Tibial nerve (tissue), 3 donors: ENCODE data around the gene TMED3.

Source experiments
- POLR2A ChIP-seq, 2 donors: fragments of 450-650 bp; IDR thresholded peaks; one replicate each; pipeline ENCODE4 v1.6.1; 2017; ENCODE audit warnings: antibody characterized with exemption in 2 of 2, mild to moderate bottlenecking in 2 of 2, moderate library complexity in 2 of 2
- TF ChIP-seq, protein P1 (sequence below), 5 experiments: fragments of 200-600 bp in 3 of 5; fragments of 450-650 bp in 2 of 5; sonication (generic) in 3 of 5; IDR thresholded peaks; one replicate each; pipeline ENCODE4 v1.5.1; 2016 to 2019; ENCODE audit warnings: antibody characterized with exemption in 5 of 5, mild to moderate bottlenecking in 3 of 5, moderate library complexity in 2 of 5

DNA sequence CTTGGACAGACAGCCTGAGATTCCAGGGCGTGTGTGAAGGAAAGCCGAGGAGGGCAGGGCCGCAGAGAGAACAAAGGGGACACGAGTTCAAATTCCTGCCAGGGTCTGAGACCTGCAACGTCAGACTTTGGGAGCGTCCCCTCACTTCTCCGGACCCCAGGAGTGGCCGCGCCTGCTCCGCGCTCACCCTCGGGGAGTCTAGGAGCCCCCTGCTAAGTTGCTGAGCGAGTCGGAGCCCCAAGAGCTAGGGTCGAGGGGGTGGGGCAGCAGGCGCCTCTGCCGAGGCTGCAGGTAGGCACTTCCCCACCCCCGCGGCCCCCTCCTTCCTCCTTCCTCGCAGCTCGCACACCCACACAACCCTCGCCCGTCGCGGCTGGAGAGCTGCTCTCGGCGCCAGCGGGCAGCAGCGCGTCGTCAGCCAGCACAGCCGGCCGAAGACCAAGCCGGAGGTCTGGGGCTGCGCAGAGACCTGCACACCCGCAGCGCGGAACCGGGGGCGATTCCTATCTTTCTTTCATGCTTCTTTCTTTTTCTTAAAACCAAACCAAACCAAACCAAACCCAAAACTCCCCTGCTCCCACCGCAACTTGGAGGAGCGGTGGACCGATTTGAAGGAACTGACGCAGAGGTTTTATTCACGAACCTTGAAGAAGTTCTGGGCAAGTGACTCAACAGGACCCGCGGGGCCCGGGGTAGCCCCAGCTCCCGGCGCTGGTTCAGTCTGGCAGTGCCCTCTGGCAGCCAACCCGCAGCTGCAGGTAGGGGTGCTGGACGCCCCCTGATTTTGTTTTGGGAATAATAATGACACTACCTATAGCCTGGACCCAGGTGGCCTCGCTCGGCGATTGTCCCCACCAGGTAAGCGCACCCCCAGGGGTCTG is 28.3 kb upstream of the TMED3 start, which contains the start of gene ANKRD34C:
- TF ChIP-seq, protein P1, sequence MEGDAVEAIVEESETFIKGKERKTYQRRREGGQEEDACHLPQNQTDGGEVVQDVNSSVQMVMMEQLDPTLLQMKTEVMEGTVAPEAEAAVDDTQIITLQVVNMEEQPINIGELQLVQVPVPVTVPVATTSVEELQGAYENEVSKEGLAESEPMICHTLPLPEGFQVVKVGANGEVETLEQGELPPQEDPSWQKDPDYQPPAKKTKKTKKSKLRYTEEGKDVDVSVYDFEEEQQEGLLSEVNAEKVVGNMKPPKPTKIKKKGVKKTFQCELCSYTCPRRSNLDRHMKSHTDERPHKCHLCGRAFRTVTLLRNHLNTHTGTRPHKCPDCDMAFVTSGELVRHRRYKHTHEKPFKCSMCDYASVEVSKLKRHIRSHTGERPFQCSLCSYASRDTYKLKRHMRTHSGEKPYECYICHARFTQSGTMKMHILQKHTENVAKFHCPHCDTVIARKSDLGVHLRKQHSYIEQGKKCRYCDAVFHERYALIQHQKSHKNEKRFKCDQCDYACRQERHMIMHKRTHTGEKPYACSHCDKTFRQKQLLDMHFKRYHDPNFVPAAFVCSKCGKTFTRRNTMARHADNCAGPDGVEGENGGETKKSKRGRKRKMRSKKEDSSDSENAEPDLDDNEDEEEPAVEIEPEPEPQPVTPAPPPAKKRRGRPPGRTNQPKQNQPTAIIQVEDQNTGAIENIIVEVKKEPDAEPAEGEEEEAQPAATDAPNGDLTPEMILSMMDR (IDR thresholded peaks at IDR 0.05): no peak
- no peak for TF ChIP-seq POLR2A (IDR thresholded peaks at IDR 0.05)
